GM23248 (cell line): Measurements from ENCODE around the gene EMID1.

Experiments
- EZH2 ChIP-seq: fragments of 200-600 bp; sonication (generic); IDR thresholded peaks from 2 replicates; pipeline ENCODE4 v1.6.1; 2018; ENCODE audit warnings: antibody characterized with exemption, mild to moderate bottlenecking; ENCODE audit not compliant: insufficient read depth, poor library complexity, severe bottlenecking
- EZH2phosphoT487 ChIP-seq: fragments of 200-600 bp; sonication (generic); IDR thresholded peaks from 2 replicates; pipeline ENCODE4 v1.6.1; 2018; ENCODE audit warnings: antibody characterized with exemption, moderate library complexity, mild to moderate bottlenecking, low read depth; ENCODE audit not compliant: insufficient read depth

DNA sequence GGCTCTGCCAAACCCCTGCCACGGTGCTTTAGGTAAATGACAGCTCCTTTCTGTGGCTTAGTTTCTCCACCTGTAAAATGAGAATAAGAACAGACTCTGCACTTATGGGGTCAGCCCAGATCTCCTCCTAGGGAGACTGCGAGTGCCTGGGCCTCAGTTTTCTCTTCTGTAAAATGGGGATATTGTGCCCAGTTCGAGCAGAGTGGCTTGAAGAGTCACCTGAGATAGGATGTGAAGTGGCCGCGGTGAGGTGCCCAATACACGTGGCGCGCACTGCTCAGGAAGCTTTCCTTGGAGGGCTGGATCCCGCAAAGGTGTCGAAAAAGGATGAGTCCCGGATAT, 473 bp upstream of the EMID1 start:
- TF ChIP-seq EZH2phosphoT487, result no peak
- TF ChIP-seq EZH2, result no peak
